UCSD-AML1 (cell line): Measurements from ENCODE around the gene CCNYL1.

ENCODE experiments used
- DNase-seq: peaks from one replicate; lab custom pipeline; 2025; ENCODE audit not compliant: unreplicated experiment; lab: John Stamatoyannopoulos, UW

Gene CCNYL1

GRCh38 chr2:207787017-207787416 is 75.6 kb downstream of the CCNYL1 start:
- no peak for DNase-seq

- DNase-seq: no peak
Measured at GRCh38 chr2:207787800-207788199, 76.4 kb downstream of the CCNYL1 start.

GRCh38 chr2:207790898-207791297 is 79.5 kb downstream of the CCNYL1 start:
- no peak for DNase-seq

- DNase-seq: peak; percentile 39
Measured at GRCh38 chr2:207791579-207792243, 80.3 kb downstream of the CCNYL1 start.

- peak; percentile 39 for DNase-seq
Measured at GRCh38 chr2:207792244-207792785, 80.9 kb downstream of the CCNYL1 start.

- DNase-seq: no peak
Measured at GRCh38 chr2:207796585-207797350, 85.3 kb downstream of the CCNYL1 start.

GRCh38 chr2:207801259-207801658 is 89.8 kb downstream of the CCNYL1 start:
- no peak for DNase-seq

- no peak for DNase-seq
Measured at GRCh38 chr2:207802650-207803049, 91.2 kb downstream of the CCNYL1 start.
